Thyroid gland (tissue), 4 donors: ENCODE results near the gene ZNF66.

Experiments used
- CTCF ChIP-seq, 6 experiments: fragments of 200-600 bp in 3 of 6; fragments of 450-650 bp in 3 of 6; sonication (generic) in 3 of 6; IDR thresholded peaks; one replicate each; pipeline ENCODE4 v1.5.1; 2016 to 2019; ENCODE audit warnings: antibody characterized with exemption in 6 of 6, mild to moderate bottlenecking in 2 of 6, inconsistent platforms in 1 of 6, moderate library complexity in 1 of 6
- POLR2A ChIP-seq, 2 donors: fragments of 450-650 bp; IDR thresholded peaks; one replicate each; pipeline ENCODE4 v1.6.1; 2017; ENCODE audit warnings: antibody characterized with exemption in 2 of 2, mild to moderate bottlenecking in 2 of 2, moderate library complexity in 1 of 2

- TF ChIP-seq POLR2A (IDR thresholded peaks at IDR 0.05) = no peak
- TF ChIP-seq CTCF (IDR thresholded peaks at IDR 0.05) = no peak
Measured at GRCh38 chr19:20791806-20792205, 15.7 kb downstream of the ZNF66 start.
